C4-2B (cell line): ENCODE measurements around the gene PURA.

ENCODE experiments used
- H3K27ac ChIP-seq: fragments of 450-650 bp; 2 replicates; pipeline ENCODE4 v1.5.1; 2017
- CTCF ChIP-seq: fragments of 450-650 bp; conservative IDR thresholded peaks from 2 replicates; pipeline ENCODE4 v1.5.1; 2017; ENCODE audit warnings: mild to moderate bottlenecking
- ZFX ChIP-seq: fragments of 450-650 bp; IDR thresholded peaks from 2 replicates; pipeline ENCODE4 v1.6.1; 2017

PURA gene

GRCh38 chr5:140128376-140128775, 14.5 kb downstream of the PURA start:
- H3K27ac ChIP-seq: no peak overlapping the region
- no peak for TF ChIP-seq CTCF
- TF ChIP-seq ZFX: no peak

GRCh38 chr5:140130949-140131733, 17.2 kb downstream of the PURA start:
- no peak overlapping the region for H3K27ac ChIP-seq
- TF ChIP-seq ZFX: no peak
- no peak for TF ChIP-seq CTCF

- no peak for TF ChIP-seq CTCF
- TF ChIP-seq ZFX: no peak
- no peak overlapping the region for H3K27ac ChIP-seq
These were observed 18.1 kb downstream of the PURA start for GRCh38 chr5:140131967-140132409.

- no peak overlapping the region for H3K27ac ChIP-seq
- TF ChIP-seq CTCF (no peak), ZFX (no peak)
These were observed 19.7 kb downstream of the PURA start for GRCh38 chr5:140133514-140134167.

GRCh38 chr5:140134277-140134935, 20.5 kb downstream of the PURA start:
- TF ChIP-seq CTCF (no peak), ZFX (no peak)
- H3K27ac ChIP-seq: no peak overlapping the region

GRCh38 chr5:140135127-140135526, 21.2 kb downstream of the PURA start:
- no peak overlapping the region for H3K27ac ChIP-seq
- TF ChIP-seq ZFX: no peak

- no peak for TF ChIP-seq ZFX
- TF ChIP-seq CTCF: no peak
- no peak overlapping the region for H3K27ac ChIP-seq
These were observed 22.7 kb downstream of the PURA start for GRCh38 chr5:140136624-140137023.
